GM23248 (cell line): ENCODE measurements around the gene PLCB1.

Experiments used
- EZH2 ChIP-seq: fragments of 200-600 bp; sonication (generic); IDR thresholded peaks from 2 replicates; pipeline ENCODE4 v1.6.1; 2018; ENCODE audit warnings: antibody characterized with exemption, mild to moderate bottlenecking; ENCODE audit not compliant: insufficient read depth, poor library complexity, severe bottlenecking
- EZH2phosphoT487 ChIP-seq: fragments of 200-600 bp; sonication (generic); IDR thresholded peaks from 2 replicates; pipeline ENCODE4 v1.6.1; 2018; ENCODE audit warnings: antibody characterized with exemption, moderate library complexity, mild to moderate bottlenecking, low read depth; ENCODE audit not compliant: insufficient read depth

GRCh38 chr20:8133851-8134451, 1.9 kb downstream of the PLCB1 start:
- TF ChIP-seq EZH2phosphoT487 (no peak), EZH2 (no peak)
